Measurements from ENCODE around the gene QPCT.

Gene QPCT

DNA sequence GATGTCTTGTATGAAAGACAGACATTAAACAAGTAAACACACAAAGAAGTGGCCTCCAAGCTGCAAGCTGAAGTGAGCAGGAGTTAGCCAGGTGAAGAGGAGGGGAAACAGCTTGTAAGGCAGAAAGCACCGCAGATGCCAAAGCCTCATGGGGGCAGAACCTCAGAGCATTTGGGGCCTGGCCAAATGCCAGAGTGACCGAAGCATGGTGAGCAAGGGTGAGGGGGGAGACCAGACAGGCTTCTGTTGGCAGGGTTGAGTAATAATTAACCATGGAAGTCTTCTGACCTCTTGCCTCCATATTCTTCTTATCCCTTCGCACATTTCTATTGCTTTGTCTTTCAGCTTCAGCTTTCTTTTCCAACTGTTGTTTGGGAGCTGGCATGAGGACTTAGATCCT is 5.6 kb downstream of the QPCT start:
- in situ Hi-C loops (cut with HindIII; ENCODE audit: low pct_ligation_motif_present, low pct_unique_long_range_greater_than_20kb, low sequenced_read_pairs): no loop called here
- DNase-seq: peak; percentile 92

- in situ Hi-C loops (cut with HindIII; ENCODE audit: low pct_ligation_motif_present, low pct_unique_long_range_greater_than_20kb, low sequenced_read_pairs): no loop called here
- no peak for DNase-seq
Observed at GRCh38 chr2:37354531-37354930, 10.1 kb downstream of the QPCT start.

- in situ Hi-C loops (cut with HindIII; ENCODE audit: low pct_ligation_motif_present, low pct_unique_long_range_greater_than_20kb, low sequenced_read_pairs): no loop called here
- no peak for DNase-seq
Observed at GRCh38 chr2:37355735-37356134, 11.3 kb downstream of the QPCT start.

GRCh38 chr2:37356299-37356698 is 11.9 kb downstream of the QPCT start:
- no peak for DNase-seq
- in situ Hi-C loops (cut with HindIII; ENCODE audit: low pct_ligation_motif_present, low pct_unique_long_range_greater_than_20kb, low sequenced_read_pairs): no loop called here

DNA sequence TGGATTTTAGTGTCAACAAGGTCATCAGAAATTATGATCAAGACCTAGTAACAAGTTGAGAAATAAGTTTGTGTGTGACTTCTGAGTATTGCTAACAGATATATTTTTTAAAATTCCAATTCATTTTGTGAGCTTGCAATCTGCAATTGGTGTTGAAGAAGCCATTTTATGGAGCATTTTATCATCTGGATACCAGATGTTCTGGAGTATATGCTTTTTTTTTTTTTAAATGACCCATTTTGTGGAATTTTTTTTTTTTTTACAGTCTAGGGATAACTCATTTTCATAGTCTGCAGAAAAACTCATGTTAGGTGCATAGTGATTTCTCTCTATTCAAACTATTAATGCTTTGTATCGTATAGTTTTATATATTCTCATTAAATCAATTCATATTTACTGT is 12.6 kb downstream of the QPCT start:
- DNase-seq: no peak
- in situ Hi-C loops (cut with HindIII; ENCODE audit: low pct_ligation_motif_present, low pct_unique_long_range_greater_than_20kb, low sequenced_read_pairs): no loop called here

DNA sequence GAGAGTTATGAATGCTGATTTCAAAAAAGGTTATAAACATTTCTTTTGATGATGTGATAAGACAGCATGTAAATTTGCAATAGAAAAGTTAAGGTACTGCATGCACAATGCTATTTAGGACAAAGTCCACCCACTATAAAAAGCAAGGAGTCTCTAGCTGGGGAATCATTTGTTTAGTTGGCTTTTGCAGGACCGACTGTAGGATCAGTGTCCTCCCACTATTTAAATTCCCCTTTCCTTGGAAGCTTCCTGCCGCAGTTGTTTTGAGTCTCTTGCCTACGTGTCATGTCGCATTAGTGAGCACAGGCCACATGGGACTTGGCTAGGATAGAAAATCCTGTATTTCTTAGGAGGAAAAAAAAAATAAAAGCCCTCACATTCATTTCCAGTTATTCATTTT is 13.1 kb downstream of the QPCT start:
- in situ Hi-C loops (cut with HindIII; ENCODE audit: low pct_ligation_motif_present, low pct_unique_long_range_greater_than_20kb, low sequenced_read_pairs): no loop called here
- DNase-seq: no peak

GRCh38 chr2:37358466-37358865 is 14.0 kb downstream of the QPCT start:
- no peak for DNase-seq
- in situ Hi-C loops (cut with HindIII; ENCODE audit: low pct_ligation_motif_present, low pct_unique_long_range_greater_than_20kb, low sequenced_read_pairs): no loop called here

DNA sequence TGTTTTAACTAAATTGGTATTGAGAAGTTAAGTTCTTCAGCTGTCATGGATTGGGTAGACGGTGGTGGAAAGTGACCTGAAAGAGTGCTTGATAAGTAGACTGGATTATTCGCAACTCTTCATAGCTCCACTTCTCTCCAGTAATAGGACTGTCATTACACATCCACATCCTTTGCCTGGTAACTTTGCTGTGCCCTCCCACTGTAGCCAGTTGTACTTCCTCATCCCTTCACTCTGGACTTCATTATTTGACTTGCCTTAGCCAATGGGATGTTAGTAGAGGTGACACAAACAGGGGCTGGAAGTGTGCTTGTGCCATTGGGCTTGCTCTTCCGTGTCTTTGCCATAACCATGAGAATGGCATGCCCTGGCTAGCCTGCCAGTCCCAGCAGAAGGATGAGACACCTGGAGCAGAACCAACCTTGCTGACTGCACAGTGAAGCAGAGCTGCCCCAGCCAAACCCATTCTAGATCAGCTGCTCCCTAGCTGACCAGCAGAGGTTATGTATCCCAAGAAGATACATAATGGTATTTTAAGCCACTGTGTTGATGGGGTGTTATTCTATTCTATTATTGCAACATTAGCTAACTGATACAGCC is 16.9 kb downstream of the QPCT start:
- DNase-seq: no peak
- in situ Hi-C loops (cut with HindIII; ENCODE audit: low pct_ligation_motif_present, low pct_unique_long_range_greater_than_20kb, low sequenced_read_pairs): no loop called here

DNA sequence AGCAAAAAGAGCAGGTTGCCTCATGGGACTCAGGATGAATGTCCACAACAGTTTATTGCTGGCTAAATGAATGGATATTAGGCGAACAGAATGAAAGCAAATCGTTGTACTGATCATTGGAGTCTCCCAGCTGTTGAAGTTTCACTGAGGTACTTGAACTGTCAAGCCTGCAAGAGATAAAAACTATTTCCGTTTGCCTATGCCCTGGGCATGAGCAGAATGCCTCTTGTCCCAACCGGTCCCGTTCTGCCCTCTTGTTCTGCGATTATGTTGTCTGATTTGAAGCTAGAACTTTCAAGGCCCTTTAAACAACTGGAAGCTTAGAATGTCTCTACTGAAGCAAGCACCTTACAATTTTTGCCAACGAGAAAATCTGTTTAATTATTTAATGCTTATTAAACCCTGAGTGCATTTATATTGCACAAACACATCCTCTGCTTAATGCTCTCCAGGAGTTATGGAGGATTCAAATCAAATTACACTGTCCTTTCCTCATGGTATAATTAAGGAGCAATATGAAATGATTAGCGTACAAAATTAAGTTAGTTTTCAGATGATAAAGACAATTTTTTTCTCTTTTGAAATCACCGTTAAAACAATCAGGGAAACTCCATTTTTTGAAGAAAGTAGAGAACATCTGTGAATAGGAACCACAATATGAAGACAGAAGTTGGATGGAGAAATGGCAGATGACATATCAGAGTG is 17.7 kb downstream of the QPCT start:
- in situ Hi-C loops (cut with HindIII; ENCODE audit: low pct_ligation_motif_present, low pct_unique_long_range_greater_than_20kb, low sequenced_read_pairs): no loop called here
- no peak for DNase-seq

GRCh38 chr2:37364351-37364750 is 19.9 kb downstream of the QPCT start:
- no peak for DNase-seq
- in situ Hi-C loops (cut with HindIII; ENCODE audit: low pct_ligation_motif_present, low pct_unique_long_range_greater_than_20kb, low sequenced_read_pairs): no loop called here

GRCh38 chr2:37365669-37366068 is 21.2 kb downstream of the QPCT start:
- in situ Hi-C loops (cut with HindIII; ENCODE audit: low pct_ligation_motif_present, low pct_unique_long_range_greater_than_20kb, low sequenced_read_pairs): no loop called here
- no peak for DNase-seq

DNA sequence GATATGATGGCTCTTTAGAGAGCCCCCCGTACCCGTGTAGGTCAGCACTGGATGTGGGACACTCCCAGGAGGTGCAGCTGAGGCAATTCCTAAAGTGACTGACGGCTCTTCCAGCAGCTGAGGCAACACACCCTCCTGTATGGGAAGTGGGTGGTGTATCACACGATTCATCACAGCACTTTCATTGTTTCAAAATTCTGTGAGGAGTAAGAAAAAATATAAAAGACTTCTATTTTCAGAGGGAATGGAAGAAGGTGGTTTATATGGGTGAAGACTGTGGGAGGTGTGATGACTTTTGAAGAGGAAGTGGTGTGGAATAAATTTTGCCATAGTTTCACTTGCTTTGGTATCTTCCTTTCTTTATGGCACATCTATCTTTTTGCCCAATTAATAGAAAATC is 22.3 kb downstream of the QPCT start:
- no peak for DNase-seq
- in situ Hi-C loops (cut with HindIII; ENCODE audit: low pct_ligation_motif_present, low pct_unique_long_range_greater_than_20kb, low sequenced_read_pairs): no loop called here

DNA sequence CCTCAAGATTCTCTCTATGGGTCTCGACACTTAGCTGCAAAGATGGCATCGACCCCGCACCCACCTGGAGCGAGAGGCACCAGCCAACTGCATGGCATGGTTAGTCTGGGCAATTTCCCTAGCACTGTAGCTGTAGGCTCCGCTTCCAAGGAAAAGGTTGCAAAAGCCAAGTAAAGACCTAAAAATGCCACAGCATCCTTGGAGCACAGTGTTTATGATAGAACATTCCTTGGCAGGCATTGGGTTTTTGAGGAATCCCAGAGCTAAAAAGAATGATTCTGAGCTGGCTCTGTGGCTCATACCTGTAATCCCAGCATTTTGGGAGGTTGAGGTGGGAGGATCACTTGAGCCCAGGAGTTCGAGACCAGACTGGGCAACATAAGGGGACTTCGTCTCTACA is 22.9 kb downstream of the QPCT start:
- in situ Hi-C loops (cut with HindIII; ENCODE audit: low pct_ligation_motif_present, low pct_unique_long_range_greater_than_20kb, low sequenced_read_pairs): no loop called here
- DNase-seq: no peak

GRCh38 chr2:37367984-37368383 is 23.6 kb downstream of the QPCT start:
- DNase-seq: no peak
- in situ Hi-C loops (cut with HindIII; ENCODE audit: low pct_ligation_motif_present, low pct_unique_long_range_greater_than_20kb, low sequenced_read_pairs): no loop called here

GRCh38 chr2:37370666-37371065 is 26.2 kb downstream of the QPCT start:
- in situ Hi-C loops (cut with HindIII; ENCODE audit: low pct_ligation_motif_present, low pct_unique_long_range_greater_than_20kb, low sequenced_read_pairs): no loop called here

DNA sequence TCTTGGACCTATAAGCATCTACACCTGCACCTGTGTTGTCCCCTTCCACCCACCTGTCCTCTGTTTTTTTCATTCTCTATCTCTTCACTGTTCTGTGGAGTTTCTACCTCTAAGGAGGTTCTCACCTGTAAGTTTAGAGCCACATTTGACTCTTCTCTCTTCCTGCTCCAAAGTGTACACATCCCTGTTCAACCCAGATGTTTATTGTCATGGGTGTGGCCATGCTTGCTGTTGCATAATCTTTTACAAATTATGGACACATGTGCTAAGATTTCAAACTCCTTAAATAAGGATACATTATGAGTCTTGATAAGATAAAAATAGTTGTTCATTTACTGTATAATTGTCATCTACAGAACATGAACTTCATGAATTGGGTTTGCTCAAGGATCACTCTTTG is 27.6 kb downstream of the QPCT start:
- in situ Hi-C loops (cut with HindIII; ENCODE audit: low pct_ligation_motif_present, low pct_unique_long_range_greater_than_20kb, low sequenced_read_pairs): no loop called here
- DNase-seq: no peak

More at GRCh38 chr2:37370666-37371065, 26.2 kb downstream of the QPCT start:
- DNase-seq: no peak

DNA sequence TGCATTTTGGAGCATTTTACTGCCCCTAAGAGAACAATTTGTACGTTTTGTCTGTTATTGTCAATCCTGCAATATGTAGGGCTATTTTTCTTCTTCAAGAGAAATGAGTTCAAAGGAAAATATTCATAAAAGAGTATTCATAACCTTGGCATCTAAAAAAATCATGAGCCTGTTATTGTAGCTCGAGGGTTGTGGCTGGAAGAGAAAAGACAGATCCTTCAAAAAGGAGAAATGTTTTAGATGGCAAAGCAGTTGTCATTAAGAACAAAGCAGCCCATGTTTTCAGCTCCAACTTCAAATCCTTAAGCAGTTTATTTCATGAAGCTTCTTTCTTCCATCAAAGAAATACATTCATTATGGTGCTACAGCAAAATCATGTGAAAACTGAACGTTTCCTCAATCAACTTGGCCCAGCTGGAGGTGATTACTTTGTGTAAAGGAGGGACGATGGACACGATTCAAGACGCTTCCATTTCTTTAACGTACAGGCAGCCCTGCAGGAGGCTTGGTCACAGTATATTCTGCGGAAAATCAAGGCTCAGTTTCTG is 31.4 kb downstream of the QPCT start:
- DNase-seq: no peak
- in situ Hi-C loops (cut with HindIII; ENCODE audit: low pct_ligation_motif_present, low pct_unique_long_range_greater_than_20kb, low sequenced_read_pairs): no loop called here

GRCh38 chr2:37376421-37377186 is 32.2 kb downstream of the QPCT start:
- DNase-seq: no peak
- in situ Hi-C loops (cut with HindIII; ENCODE audit: low pct_ligation_motif_present, low pct_unique_long_range_greater_than_20kb, low sequenced_read_pairs): no loop called here

- in situ Hi-C loops (cut with HindIII; ENCODE audit: low pct_ligation_motif_present, low pct_unique_long_range_greater_than_20kb, low sequenced_read_pairs): no loop called here
- no peak for DNase-seq
Observed at GRCh38 chr2:37377187-37377532, 32.7 kb downstream of the QPCT start.

DNA sequence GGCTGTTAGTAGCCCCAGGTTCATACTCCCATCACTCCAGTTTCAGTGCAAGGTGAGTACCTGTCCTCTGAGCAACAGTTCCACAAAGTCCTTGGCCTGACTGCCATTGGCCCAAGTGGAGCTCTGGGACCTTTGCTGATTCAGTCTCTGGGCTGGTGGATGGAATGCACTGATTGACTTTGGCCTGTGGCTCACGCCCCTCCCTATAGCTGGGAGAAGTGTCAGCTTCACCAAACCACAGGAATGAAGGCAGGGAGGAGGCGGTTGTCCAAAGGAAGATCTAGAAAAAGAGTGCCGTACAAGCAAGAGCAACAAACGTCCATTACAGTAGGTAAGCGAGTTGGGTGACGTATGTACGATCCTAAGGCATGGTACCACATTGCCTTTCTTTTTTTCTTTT is 34.0 kb downstream of the QPCT start:
- DNase-seq: peak; percentile 25
- in situ Hi-C loops (cut with HindIII; ENCODE audit: low pct_ligation_motif_present, low pct_unique_long_range_greater_than_20kb, low sequenced_read_pairs): no loop called here
